HG03039 (cell line): Measurements from ENCODE around the gene RELA.
"Not testable (repeated sequence)": the region's sequence is repeated elsewhere in the genome, so short reads cannot be mapped to it uniquely, and the experiment has no call there.

ENCODE experiments used
- ATAC-seq: cut with Tn5 transposase; IDR thresholded peaks from one replicate; pipeline ENCODE4 v1.9.1; 2021; ENCODE audit warnings: mild to moderate bottlenecking, moderate library complexity; ENCODE audit not compliant: unreplicated experiment

RELA gene

DNA sequence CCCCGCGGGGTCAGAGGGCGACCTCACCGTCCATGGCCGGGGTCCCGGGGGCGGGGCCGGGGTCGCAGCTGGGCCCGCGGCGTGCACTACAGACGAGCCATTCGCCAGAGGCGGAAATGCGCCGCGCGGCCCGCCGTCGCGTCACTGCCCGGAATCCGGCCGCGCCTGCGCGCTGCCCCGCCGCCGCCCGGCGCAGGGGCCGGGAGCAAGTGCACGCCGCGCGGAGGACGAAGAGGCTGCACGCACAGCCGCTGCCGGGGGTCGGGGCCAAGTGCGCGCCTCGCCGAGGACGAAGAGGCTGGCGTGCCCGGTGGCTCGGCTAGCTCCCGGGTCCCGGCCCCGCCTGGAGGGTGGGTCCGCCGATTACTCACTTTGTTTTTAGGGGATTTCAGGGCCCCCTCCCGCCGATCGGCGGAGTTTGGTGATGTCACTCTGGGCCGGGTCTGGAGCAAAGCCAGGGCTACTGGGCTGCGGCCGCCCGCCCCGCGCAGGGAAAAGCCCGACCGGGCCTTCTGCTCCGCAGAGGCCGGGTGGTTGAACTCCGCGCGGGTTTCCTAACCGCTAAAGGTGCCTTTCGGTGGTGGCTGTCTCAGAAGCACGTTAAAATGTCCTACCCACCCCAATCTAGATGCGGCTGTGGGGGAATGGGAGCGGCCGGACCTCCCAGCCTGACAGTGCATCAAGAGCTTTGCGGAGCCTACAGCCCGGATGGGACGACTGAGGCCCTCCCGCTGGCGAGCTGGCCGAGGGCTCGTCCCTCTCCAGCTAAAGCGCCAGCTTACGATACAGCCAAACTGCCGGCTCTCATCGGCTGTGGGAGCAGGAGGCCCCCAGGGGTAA lies at the start of gene RELA:
RELA (minus strand) TSS at position 118 of the 840 bp plus-strand sequence; CDS start at position 34, 84 bp downstream.
- peak; percentile 75 for ATAC-seq

DNA sequence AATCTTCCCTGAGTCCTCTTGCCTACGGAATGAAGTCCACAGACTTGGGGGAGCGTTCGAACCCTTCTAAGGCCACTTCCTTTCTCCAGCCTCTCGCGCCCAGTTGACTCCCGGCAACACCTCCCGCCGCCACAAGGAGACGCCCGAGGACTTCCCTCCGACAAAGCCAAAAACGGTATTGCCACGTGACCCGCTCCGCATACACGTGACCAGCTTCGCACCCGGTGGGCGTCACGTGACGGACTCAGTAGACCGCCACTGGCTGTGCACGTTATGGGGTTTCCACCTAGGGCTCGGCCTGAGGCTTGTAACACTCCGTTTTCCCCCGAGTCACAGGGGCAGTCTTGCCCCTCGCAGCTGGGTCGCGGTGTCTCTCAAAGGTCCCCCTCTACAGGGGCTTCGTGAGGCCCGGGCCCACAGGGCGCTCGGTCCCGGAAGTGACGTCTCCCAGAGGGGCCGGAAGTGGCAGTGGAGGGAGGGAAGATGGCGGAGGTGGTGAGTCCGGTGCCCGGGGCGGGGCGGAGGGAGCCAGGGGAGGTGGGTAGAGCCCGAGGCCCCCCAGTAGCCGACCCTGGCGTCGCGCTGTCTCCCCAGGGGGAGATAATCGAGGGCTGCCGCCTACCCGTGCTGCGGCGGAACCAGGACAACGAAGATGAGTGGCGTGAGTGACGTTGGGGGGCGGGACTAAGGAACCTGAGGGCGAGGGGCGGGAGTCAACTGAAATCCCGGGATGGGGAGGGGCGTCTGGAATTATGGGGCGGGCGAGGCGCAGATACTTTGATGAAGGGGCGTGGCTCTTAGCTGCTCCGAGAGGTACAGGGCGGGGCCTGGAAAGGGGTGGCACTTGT lies 49.3 kb upstream of the RELA start, which contains the start of gene KAT5:
KAT5 (plus strand) TSS at position 468 of the 848 bp plus-strand sequence; CDS start at position 484, 16 bp downstream.
- peak; percentile 73 for ATAC-seq

DNA sequence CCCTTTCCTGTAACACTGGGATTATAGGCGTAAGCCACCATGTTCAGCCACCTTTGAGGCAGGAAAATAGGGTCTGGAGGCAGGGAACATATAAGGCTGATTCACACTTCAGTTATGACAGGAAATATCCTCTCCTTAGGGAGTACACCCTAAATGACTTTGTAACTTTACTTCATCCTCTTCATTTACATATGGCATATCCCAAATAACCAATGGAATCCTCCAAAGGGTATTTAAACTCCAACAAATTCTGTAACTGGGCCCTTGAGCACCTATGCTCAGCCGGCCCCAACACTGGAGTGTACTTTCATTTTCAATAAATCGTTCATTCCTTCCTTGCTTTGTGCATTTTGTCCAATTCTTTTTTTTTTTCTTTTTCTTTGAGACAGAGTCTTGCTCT lies 47.7 kb upstream of the RELA start:
- no peak for ATAC-seq

DNA sequence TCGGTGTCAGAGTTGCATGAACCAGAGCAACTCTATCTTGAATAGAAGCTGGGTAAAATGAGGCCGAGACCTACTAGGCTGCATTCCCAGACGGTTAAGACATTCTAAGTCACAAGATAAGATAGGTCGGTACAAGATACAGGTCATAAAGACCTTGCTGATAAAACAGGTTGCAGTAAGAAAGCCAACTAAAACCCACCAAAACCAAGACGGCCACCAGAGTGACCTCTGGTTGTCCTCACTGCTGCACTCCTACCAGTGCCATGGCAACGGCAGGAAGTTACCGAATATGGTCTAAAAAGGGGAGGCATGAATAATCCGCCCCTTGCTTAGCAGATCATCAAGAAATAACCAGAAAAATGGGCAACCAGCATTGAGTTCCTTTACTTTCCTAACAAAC lies 46.9 kb upstream of the RELA start:
- no peak for ATAC-seq

DNA sequence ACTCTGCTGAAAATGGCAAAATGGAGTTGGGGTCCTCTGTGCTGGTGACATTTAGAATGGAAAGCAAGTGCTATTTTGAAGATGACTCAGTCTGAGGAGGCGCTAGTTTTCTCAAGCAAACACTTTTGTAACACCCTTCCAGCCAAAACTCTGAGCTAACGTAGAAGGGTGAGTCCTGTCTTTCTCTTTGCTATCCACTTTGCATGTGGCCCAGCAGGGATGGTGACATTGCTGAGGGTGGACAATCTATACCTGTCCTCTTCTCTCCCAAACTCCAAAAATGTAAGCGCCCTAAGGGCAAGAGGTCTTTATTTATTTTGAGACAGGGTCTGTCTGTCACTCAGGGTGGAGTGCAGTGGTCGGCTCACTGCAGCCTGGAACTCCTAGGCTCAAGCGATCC lies 45.7 kb upstream of the RELA start:
- ATAC-seq = no peak

DNA sequence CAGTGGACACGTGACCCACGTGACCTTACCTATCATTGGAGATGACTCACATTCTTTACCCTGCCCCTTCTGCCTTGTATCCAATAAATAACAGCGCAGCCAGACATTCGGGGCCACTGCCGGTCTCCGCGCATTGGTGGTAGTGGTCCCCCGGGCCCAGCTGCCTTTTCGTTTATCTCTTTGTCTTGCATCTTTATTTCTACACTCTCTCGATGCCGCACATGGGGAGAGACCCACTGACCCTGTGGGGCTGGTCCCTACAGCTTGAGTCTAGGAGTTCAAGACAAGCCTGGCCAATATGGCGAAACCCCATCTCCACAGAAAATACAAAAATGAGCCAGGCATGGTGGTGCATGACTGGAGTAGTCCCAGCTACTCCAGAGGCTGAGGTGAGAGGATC lies 44.3 kb upstream of the RELA start:
- ATAC-seq = not testable (repeated sequence)

DNA sequence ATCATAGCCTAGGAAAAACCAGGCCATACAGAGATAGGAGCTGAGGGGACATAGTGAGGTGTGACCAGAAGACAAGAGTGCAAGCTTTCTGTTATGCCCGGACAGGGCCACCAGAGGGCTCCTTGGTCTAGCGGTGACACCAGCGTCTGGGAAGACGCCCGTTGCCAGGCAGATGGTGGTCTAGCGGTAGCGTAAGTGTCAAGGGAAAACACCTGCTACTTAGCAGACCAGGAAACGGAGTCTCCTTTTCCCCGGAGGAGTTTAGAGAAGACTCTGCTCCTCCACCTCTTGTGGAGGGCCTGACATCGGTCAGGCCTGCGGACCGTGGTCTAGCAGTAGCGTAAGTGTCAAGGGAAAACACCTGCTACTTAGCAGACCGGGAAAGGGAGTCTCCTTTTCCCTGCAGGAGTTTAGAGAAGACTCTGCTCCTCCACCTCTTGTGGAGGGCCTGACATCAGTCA lies 43.6 kb upstream of the RELA start:
- ATAC-seq = not testable (repeated sequence)

DNA sequence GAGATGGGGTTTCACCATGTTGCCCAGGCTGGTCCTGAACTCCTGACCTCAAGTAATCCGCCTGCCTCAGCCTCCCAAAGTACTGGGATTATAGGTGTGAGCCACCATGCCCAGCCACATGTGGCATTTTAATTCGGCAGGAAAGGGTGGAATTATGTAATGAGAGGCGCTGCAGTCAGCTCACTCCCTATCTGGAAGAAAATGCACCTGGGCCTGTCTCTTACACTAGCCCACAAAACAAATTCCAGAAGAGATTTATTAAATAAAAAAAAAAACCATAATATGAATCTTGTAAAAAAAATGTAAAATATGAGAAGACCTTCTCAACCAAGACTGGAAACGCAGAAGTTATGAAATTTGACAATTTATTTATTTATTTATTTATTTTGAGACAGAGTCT lies 41.1 kb upstream of the RELA start:
- ATAC-seq = no peak

DNA sequence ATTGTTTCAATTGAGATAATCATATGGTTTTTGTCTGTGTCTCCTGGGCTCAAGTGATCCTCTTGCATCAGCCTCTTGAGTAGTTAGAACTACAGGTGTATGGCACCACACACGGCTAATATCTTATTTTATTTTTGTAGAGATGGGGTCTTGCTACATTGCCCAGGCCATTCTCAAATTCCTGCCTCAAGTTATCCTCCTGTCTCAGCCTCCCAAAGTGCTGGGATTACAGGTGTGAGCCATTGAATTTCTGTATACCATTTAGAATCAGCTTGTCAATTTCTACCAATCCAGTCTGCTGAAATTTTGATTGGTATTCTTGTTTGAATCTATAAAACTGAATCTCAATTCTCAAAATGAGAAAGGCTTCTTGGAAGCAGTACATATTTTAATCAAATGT lies 39.0 kb upstream of the RELA start:
- ATAC-seq = no peak

DNA sequence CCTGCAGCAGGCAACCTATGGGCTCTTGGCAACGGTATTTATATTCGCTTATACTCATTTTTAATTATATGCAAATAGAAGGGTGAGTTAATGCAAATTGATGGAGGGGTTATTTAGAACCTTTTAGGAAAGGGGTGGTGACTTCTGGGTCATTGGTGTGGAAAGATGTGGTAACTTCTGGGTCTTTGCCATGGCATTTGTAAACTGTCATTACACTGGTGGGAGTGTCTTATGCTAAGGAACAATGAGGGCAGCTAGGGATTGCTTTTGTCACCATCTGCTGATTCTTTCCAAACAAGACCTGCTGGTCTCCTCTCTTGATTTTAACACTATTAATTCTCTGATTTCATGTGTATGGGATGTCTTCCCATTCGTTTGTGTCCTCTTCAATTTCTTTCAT lies 37.7 kb upstream of the RELA start:
- no peak for ATAC-seq

DNA sequence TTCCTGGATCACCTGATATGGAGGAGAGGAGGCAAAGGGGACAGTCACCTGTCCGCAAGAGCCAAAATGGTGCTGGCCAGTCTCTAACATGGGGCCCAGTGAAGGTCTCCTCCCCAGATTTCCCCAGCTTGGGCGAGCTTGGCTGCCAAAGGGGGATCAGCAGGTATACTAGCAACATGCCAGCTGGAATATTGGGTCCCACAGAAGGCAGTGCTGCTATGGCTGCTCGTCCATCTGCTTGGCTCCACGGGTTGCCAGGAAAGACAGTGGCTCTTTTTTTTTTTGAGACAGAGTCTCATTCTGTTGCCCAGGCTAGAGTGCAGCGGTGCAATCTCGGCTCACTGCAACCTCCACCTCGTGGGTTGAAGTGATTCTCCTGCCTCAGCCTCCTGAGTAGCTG lies 36.6 kb upstream of the RELA start:
- ATAC-seq = no peak

DNA sequence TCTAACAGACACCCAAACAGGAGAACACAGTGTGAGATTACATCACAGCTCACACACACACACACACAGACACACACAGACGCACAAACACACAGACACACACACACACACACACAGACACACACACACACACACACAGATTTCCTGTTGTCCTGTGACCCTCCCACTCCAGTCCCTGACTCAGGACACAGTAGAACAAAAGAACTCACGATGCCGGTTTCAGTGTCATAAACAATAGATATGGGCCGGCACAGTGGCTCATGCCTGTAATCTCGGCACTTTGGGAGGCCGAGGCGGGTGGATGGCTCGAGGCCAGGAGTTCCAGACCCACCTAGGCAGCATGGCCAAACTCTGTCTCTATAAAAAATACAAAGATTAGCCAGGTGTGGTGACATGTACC lies 35.5 kb upstream of the RELA start:
- ATAC-seq = no peak

DNA sequence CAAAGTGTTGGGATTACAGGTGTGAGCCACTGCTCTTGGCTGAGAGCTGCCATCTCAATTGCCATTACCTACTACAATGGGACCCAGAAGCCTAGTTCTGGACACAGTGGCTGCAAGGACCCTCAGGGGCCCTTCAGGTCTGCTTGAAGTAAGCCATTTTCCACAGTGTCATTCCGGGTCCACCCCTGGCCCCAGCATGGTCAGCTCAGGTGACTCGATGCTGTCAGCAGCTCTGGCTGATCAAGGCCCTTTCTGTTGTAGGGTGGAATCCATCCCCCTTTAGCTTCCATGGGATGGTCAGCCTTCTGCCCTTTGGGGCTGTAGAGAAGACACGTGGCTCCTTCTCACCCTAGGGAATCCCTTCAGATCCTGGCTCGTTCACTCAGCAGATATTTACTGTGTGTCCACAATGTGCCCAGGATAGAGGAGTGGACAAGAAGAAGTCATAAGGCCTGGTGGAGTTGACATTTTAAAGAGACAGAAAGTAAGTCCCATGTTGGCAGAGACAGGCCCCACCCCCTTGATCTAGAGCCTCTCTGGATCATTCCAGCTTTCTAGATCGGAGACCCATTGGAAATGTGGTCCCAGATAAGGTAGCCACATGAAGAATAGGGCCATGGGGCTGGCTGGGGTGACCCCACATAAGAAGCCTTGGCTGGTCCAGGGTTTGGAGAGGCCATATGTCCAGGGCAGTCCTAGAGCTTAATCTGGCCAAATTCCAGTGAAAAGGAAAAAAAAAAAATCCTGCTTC lies 34.3 kb upstream of the RELA start:
- ATAC-seq = no peak

DNA sequence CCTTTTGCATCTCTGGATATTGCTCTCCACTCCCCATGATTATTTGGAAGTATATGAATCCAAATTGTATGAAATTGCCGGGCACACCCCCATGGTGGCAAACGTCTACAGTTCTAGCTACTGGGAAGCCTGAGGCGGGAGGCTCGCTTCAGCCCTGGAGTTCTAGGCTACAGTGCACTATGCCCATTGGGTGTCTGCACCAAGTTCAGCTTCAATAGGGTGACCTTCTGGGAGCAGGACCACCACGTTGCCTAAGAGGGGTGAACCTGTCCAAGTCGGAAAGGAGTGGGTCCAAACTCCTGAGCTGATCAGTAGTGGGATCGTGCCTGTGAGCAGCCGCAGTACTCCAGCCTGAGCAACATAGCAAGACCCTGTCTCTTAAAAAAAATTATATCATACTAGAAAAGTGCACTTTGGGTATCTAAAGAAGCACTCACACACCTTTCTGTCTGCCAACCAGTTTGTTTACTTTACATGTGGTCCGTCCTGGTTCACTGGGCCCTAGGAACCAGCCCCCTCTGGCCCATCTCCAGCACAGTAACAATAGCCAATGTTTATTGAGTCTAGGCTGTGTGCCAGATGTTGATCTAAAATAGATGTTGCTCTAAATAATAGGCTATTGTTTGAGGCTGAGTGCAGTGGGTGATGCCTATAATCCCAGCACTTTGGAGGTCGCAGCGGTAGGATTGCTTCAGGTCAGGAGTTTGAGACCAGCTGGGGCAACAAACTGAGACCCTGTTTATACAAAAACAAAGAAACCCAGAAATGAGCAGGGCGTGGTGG lies 32.9 kb upstream of the RELA start:
- no peak for ATAC-seq

DNA sequence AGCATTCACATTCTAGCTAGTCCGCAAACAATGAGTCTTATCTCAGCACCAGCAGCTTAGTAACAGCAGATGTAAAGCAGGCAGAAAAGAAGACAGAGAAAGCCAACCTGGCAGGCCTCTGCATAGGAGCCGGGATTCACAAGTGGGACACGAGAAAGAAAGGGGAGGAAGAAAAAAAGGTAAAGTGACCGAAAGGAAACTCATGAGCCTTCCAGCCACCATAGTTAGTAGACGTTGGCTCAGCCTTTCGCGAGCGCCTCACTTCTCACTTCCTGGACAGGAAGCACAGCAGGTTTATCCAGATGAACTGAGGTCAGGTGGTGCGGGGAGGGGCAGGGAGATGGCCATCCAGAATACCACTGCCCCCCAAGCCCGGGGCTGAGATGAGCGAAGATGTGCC lies 29.7 kb upstream of the RELA start:
- no peak for ATAC-seq

DNA sequence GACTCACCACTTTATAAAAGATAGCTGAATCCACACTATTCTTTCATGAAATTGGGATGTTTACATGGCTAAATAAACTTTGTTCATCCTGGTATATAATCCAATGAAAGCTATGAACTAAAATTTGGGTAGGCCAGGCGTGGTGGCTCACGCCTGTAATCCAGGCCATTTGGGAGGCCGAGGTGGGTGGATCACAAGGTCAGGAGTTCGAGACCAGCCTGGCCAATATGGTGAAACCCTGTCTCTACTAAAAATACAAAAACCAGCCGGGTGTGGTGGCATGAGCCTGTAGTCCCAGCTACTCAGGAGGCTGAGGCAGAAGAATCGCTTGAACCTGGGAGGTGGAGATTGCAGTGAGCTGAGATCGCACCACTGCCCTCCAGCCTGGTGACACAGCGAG lies 29.1 kb upstream of the RELA start:
- ATAC-seq = not testable (repeated sequence)

DNA sequence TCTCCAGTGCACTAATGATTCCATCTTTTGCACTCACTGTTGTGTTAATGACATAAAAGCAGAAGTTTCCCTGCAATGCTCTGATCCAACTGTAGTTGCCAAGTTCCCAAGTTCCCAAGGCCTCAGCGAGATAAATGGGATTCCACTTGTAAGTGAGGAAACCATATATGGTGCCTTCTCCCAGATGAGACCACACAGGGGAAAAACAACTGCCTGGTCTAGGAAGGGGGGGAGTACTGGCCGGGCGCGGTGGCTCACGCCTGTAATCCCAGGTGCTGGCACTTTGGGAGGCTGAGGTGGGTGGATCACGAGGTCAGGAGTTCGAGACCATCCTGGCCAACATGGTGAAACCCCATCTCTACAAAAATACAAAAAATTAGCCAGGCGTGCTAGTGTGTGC lies 23.3 kb upstream of the RELA start:
- ATAC-seq = no peak

DNA sequence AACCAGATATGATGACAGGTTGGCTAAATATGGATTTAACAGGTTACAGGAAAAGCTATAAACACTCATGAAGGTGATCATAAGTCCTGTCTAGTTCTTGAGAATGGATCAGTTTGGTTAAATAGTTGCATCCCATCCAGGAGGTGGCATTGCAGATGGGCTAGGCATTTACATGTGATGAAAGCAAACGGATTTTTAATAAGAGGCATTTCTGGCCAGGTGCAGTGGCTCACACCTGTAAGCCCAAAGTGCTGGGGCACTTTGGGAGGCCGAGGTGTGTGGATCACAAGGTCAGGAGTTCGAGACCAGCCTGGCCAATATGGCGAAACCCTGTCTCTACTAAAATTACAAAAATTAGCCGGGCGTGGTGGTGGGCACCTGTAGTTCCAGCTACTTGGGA lies 20.8 kb upstream of the RELA start:
- not testable (repeated sequence) for ATAC-seq

DNA sequence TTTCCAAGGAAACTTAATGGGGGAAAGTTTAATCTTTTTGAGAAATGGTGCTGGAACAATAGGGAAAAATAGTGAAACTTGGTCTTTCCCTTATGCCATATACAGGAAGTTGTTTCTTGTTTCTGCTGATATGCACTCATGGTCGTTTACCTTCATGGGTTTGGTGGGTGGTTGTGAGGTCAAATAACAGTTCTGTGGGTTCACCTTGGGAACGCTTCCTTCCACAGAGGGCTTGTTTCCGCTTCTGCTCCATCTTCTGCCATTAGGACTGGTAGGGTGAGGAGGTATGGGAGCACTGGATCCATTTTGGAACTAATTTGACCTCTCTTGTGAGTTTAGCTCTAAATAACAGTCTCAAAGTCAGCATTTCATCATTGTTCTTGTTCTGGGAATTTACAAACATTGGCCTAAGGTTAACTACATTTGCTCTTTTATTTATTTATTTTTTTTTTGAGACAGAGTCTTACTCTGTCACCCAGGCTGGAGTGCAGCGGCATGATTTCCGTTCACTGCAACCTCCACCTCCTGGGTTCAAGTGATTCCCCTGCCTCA lies 17.6 kb upstream of the RELA start:
- no peak for ATAC-seq

DNA sequence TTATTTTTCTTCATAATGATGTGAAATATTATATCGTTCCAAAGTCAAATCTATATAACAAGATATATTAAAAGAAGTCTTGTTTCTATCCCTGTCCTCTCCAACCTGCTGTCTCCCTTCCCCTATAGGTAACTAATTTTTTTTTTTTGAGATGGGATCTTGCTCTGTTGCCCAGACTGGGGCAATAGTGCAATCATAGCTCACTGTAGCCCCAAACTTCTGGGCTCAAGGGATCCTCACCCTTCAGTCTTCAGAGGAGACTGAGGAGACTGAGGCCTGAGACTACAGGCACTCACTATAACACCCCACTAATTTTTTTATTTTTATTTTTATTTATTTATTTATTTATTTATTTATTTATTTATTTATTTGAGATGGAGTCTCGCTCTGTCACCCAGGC lies 10.3 kb upstream of the RELA start:
- ATAC-seq = no peak
